Mesenchymal stem cell (in vitro differentiated cells and primary cell): ENCODE results near the gene TMEM164.

Experiments
- DNase-seq: peaks from one replicate; pipeline ENCODE4 v3.0.0-alpha.2; 2013
- H2AFZ ChIP-seq: one replicate; pipeline ENCODE4 v1.6.1; 2013; ENCODE audit warnings: low read depth, mild to moderate bottlenecking, control low read depth, inconsistent platforms, low read length, moderate library complexity
- H2AK5ac ChIP-seq: 2 replicates; pipeline ENCODE4 v1.6.1; 2013; ENCODE audit warnings: low read length, moderate library complexity, mild to moderate bottlenecking, inconsistent platforms; ENCODE audit not compliant: severe bottlenecking
- H2BK120ac ChIP-seq: one replicate; pipeline ENCODE4 v1.6.1; 2013; ENCODE audit warnings: low read depth, mild to moderate bottlenecking, inconsistent platforms, low read length, moderate library complexity
- H2BK12ac ChIP-seq, 2 experiments: one replicate each; pipeline ENCODE4 v1.6.1; 2013; ENCODE audit warnings: inconsistent platforms in 2 of 2, low read length in 2 of 2, mild to moderate bottlenecking in 2 of 2, moderate library complexity in 2 of 2, control low read depth in 1 of 2
- H2BK15ac ChIP-seq: one replicate; pipeline ENCODE4 v1.6.1; 2013; ENCODE audit warnings: mild to moderate bottlenecking, low read depth, inconsistent platforms; ENCODE audit not compliant: poor library complexity, severe bottlenecking
- H2BK5ac ChIP-seq: 2 replicates; pipeline ENCODE4 v1.6.1; 2013; ENCODE audit warnings: low read depth, mild to moderate bottlenecking, low read length, control low read depth, inconsistent platforms; ENCODE audit not compliant: poor library complexity, severe bottlenecking
- H3K14ac ChIP-seq, 2 experiments: one replicate each; pipeline ENCODE4 v1.6.1; 2013; ENCODE audit warnings: inconsistent platforms in 2 of 2, low read length in 2 of 2, control low read depth in 1 of 2, mild to moderate bottlenecking in 1 of 2, moderate library complexity in 1 of 2
- H3K18ac ChIP-seq, 2 experiments: one replicate each; pipeline ENCODE4 v1.6.1; 2013; ENCODE audit warnings: inconsistent platforms in 2 of 2, low read length in 2 of 2, control low read depth in 1 of 2, low read depth in 1 of 2, mild to moderate bottlenecking in 1 of 2
- H3K23ac ChIP-seq, 2 experiments: one replicate each; pipeline ENCODE4 v1.6.1; 2013; ENCODE audit warnings: inconsistent platforms in 2 of 2, low read length in 2 of 2, mild to moderate bottlenecking in 2 of 2, moderate library complexity in 2 of 2, control low read depth in 1 of 2
- H3K27ac ChIP-seq: 2 replicates; pipeline ENCODE4 v1.5.1; 2013; ENCODE audit warnings: mild to moderate bottlenecking, moderate library complexity, low read length, control low read depth, inconsistent platforms; ENCODE audit not compliant: poor library complexity, severe bottlenecking
- H3K27me3 ChIP-seq, 2 experiments: 2 replicates each; pipeline versions ENCODE4 v1.6.1 to v1.7.0; 2013; ENCODE audit warnings: low read length in 2 of 2, mild to moderate bottlenecking in 2 of 2, moderate library complexity in 2 of 2, control low read depth in 1 of 2, inconsistent platforms in 1 of 2; ENCODE audit not compliant: control insufficient read depth in 1 of 2, insufficient read depth in 1 of 2
- H3K36me3 ChIP-seq, 2 experiments: 2 replicates each; pipeline versions ENCODE4 v1.6.1 to v1.7.0; 2013; ENCODE audit warnings: low read length in 2 of 2, control low read depth in 1 of 2, inconsistent platforms in 1 of 2, low read depth in 1 of 2, mild to moderate bottlenecking in 1 of 2; ENCODE audit not compliant: insufficient read depth in 2 of 2, control insufficient read depth in 1 of 2
- H3K4ac ChIP-seq, 2 experiments: one replicate each; pipeline ENCODE4 v1.6.1; 2013; ENCODE audit warnings: inconsistent platforms in 2 of 2, low read length in 2 of 2, mild to moderate bottlenecking in 2 of 2, moderate library complexity in 2 of 2, control low read depth in 1 of 2, low read depth in 1 of 2
- H3K4me1 ChIP-seq: 2 replicates; pipeline ENCODE4 v1.6.1; 2013; ENCODE audit warnings: low read depth, low read length, control low read depth; ENCODE audit not compliant: control insufficient read depth, insufficient read depth
- H3K4me2 ChIP-seq: 2 replicates; pipeline ENCODE4 v1.6.1; 2013; ENCODE audit warnings: low read length, mild to moderate bottlenecking, inconsistent platforms; ENCODE audit not compliant: poor library complexity, severe bottlenecking
- H3K4me3 ChIP-seq, 2 experiments: 2 replicates each; pipeline versions ENCODE4 v1.5.1 to v1.7.0; 2013; ENCODE audit warnings: low read length in 2 of 2, mild to moderate bottlenecking in 2 of 2, control low read depth in 1 of 2, low read depth in 1 of 2; ENCODE audit not compliant: insufficient read depth in 1 of 2
- H3K79me1 ChIP-seq: replicated peaks from 2 replicates; pipeline ENCODE4 v1.6.1; 2013; ENCODE audit warnings: mild to moderate bottlenecking, control low read depth, low read length, inconsistent platforms; ENCODE audit not compliant: poor library complexity, severe bottlenecking
- H3K9ac ChIP-seq: 2 replicates; pipeline ENCODE4 v1.7.0; 2013; ENCODE audit warnings: mild to moderate bottlenecking, low read length, moderate library complexity
- H3K9me3 ChIP-seq: 2 replicates; pipeline ENCODE4 v1.7.0; 2013; ENCODE audit warnings: mild to moderate bottlenecking, low read length; ENCODE audit not compliant: control insufficient read depth
- H4K8ac ChIP-seq: one replicate; pipeline ENCODE4 v1.6.1; 2013; ENCODE audit warnings: inconsistent platforms, mild to moderate bottlenecking, low read length, moderate library complexity
- H4K91ac ChIP-seq: one replicate; pipeline ENCODE4 v1.6.1; 2013; ENCODE audit warnings: mild to moderate bottlenecking, low read length, inconsistent platforms
- WGBS: methylation state at CpG from one replicate; pipeline ENCODE4 v1.1.7; 2013; ENCODE audit warnings: mixed read lengths; 5-methylcytosine and 5-hydroxymethylcytosine counted together

Gene TMEM164

GRCh38 chrX:109990582-109991276 is 12.2 kb upstream of the TMEM164 start:
- Histone ChIP-seq H2BK15ac (no peak overlapping the region), H4K91ac (no peak overlapping the region), H3K27me3 (peaks cover 0 to 43% of the 10 kb centered on the region in 2 experiments), H3K36me3 (no peaks in the 10 kb centered on the region), H3K4me3 (no peak overlapping the region), H3K9ac (no peak overlapping the region), H3K18ac (no peak overlapping the region), H3K23ac (no peak overlapping the region), H3K4ac (no peak overlapping the region), H3K14ac (no peak overlapping the region), H2BK120ac (no peak overlapping the region), H4K8ac (no peak overlapping the region), H3K27ac (no peak overlapping the region), H3K4me2 (no peak overlapping the region), H2AK5ac (no peak overlapping the region), H2BK5ac (no peak overlapping the region), H3K4me1 (no peaks in the 10 kb centered on the region), H2AFZ (no peak overlapping the region), H2BK12ac (no peak overlapping the region), H3K9me3 (no peaks in the 10 kb centered on the region), H3K79me1 (no peaks in the 10 kb centered on the region)
- no peak for DNase-seq
- 100% methylated on average over 2 of the region's 3 CpGs for WGBS

- Histone ChIP-seq H3K79me1 (no peaks in the 10 kb centered on the region), H3K14ac (no peak overlapping the region), H2BK120ac (no peak overlapping the region), H3K4me1 (no peaks in the 10 kb centered on the region), H3K27ac (no peak overlapping the region), H2BK12ac (no peak overlapping the region), H3K36me3 (no peaks in the 10 kb centered on the region), H3K18ac (no peak overlapping the region), H2BK15ac (no peak overlapping the region), H2AK5ac (no peak overlapping the region), H2AFZ (no peak overlapping the region), H3K4me2 (no peak overlapping the region), H3K9ac (no peak overlapping the region), H3K4ac (no peak overlapping the region), H3K9me3 (no peaks in the 10 kb centered on the region), H4K8ac (no peak overlapping the region), H4K91ac (no peak overlapping the region), H3K23ac (no peak overlapping the region), H3K4me3 (no peak overlapping the region), H2BK5ac (no peak overlapping the region), H3K27me3 (peaks cover 0 to 54% of the 10 kb centered on the region in 2 experiments)
- no CpG with 5 or more reads among the region's 1 CpG for WGBS
- no peak for DNase-seq
Measured at GRCh38 chrX:109992203-109992602, 10.7 kb upstream of the TMEM164 start.

GRCh38 chrX:109995155-109995554 is 7.8 kb upstream of the TMEM164 start:
- H3K4ac ChIP-seq: no peak overlapping the region
- H2AFZ ChIP-seq: no peak overlapping the region
- no peak overlapping the region for H2AK5ac ChIP-seq
- H3K27me3 ChIP-seq: peaks cover 0 to 55% of the 10 kb centered on the region in 2 experiments
- no peak overlapping the region for H2BK12ac ChIP-seq
- no peaks in the 10 kb centered on the region for H3K9me3 ChIP-seq
- H3K23ac ChIP-seq: no peak overlapping the region
- H3K4me1 ChIP-seq: no peaks in the 10 kb centered on the region
- H3K79me1 ChIP-seq: no peaks in the 10 kb centered on the region
- no peak overlapping the region for H3K9ac ChIP-seq
- no peak overlapping the region for H4K8ac ChIP-seq
- WGBS: 100% methylated on average over 1 of the region's 2 CpGs
- no peak overlapping the region for H2BK5ac ChIP-seq
- no peak overlapping the region for H3K4me3 ChIP-seq
- H3K14ac ChIP-seq: no peak overlapping the region
- H3K4me2 ChIP-seq: no peak overlapping the region
- no peak overlapping the region for H3K27ac ChIP-seq
- no peak overlapping the region for H2BK120ac ChIP-seq
- no peaks in the 10 kb centered on the region for H3K36me3 ChIP-seq
- DNase-seq: no peak
- H4K91ac ChIP-seq: no peak overlapping the region
- H2BK15ac ChIP-seq: no peak overlapping the region
- no peak overlapping the region for H3K18ac ChIP-seq

DNA sequence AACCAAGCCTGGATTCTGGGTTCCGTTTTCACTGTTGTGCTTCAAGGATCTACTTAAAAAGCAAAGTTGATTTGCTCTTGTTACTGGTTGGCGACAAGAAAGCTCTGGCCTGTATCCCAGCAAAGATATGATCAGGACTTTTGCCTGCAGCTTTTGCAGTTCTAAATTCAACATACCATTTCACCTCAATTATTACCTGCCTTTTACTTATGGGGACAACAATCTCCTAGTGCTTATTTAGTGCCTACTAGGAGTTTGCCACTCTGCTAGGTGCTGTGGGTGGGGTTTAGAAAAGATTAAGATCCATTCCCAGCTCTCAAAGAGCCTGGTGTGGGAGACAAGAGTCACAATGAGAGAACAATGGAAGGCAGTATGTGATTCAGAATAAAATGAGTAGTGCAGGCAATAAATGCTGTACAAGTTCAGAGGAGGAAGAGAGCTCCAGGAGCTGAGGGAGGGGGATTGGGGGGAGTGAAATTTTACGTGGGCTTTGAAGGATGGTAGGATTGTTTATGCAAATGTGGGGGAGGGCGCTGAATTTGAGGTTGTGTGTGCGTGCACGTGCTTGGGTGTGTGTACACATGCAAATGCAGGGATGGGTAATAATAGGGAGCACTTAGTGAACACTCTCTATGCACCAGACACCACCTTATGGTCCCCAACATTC is 5.0 kb upstream of the TMEM164 start:
- Histone ChIP-seq H3K79me1 (no peaks in the 10 kb centered on the region), H3K27me3 (peaks cover 0 to 39% of the 10 kb centered on the region in 2 experiments), H3K36me3 (no peaks in the 10 kb centered on the region), H3K23ac (no peak overlapping the region), H3K27ac (no peak overlapping the region), H3K4me1 (peaks cover 3% of the 10 kb centered on the region), H3K18ac (no peak overlapping the region), H3K4ac (no peak overlapping the region), H3K14ac (no peak overlapping the region), H4K91ac (no peak overlapping the region), H3K4me2 (no peak overlapping the region), H2BK12ac (no peak overlapping the region), H2BK15ac (no peak overlapping the region), H3K9me3 (no peaks in the 10 kb centered on the region), H4K8ac (no peak overlapping the region), H3K9ac (no peak overlapping the region), H3K4me3 (no peak overlapping the region), H2BK120ac (no peak overlapping the region), H2AK5ac (no peak overlapping the region), H2AFZ (no peak overlapping the region), H2BK5ac (no peak overlapping the region)
- no peak for DNase-seq
- WGBS: 86% methylated on average over 2 of the region's 6 CpGs
